HepG2 (cell line): ENCODE results near the gene TMUB1. TPM values are rescaled to one million over a fixed set of nuclear protein-coding genes. Genes with fewer than 3 reads are reported as not detected.

ENCODE experiments used
- ARNTL ChIP-seq: sonication (generic); formaldehyde crosslinking; IDR thresholded peaks from 2 replicates; pipeline ENCODE4 v1.4.0; 2020; ENCODE audit warnings: mild to moderate bottlenecking, missing genetic modification reagents
- BHLHE40 ChIP-seq: IDR thresholded peaks from 2 replicates; pipeline ENCODE4 v1.6.1; 2011; ENCODE audit warnings: low read length, improper control_type of control experiment
- CBX1 ChIP-seq: IDR thresholded peaks from one replicate; pipeline ENCODE4 v1.6.1; 2016; ENCODE audit warnings: antibody characterized with exemption, low read depth
- CENPT ChIP-seq: sonication (generic); formaldehyde crosslinking; IDR thresholded peaks from 2 replicates; pipeline ENCODE4 v1.8.0; 2022; ENCODE audit warnings: low read depth, mild to moderate bottlenecking, moderate library complexity, missing genetic modification reagents
- ELF1 ChIP-seq: sonication (generic); formaldehyde crosslinking; IDR thresholded peaks from 2 replicates; pipeline ENCODE4 v1.4.0; 2020; ENCODE audit warnings: missing genetic modification reagents
- GFI1 ChIP-seq: sonication (generic); formaldehyde crosslinking; IDR thresholded peaks from 2 replicates; pipeline ENCODE4 v1.5.0; 2020; ENCODE audit warnings: missing genetic modification reagents, mild to moderate bottlenecking, borderline replicate concordance
- KDM2A ChIP-seq: sonication (generic); formaldehyde crosslinking; IDR thresholded peaks from 2 replicates; pipeline ENCODE4 v1.4.0; 2020; ENCODE audit warnings: low read depth, missing genetic modification reagents, borderline replicate concordance
- MTF2 ChIP-seq: sonication (generic); formaldehyde crosslinking; IDR thresholded peaks from 2 replicates; pipeline ENCODE4 v1.5.0; 2020; ENCODE audit warnings: missing genetic modification reagents, borderline replicate concordance
- PAX8 ChIP-seq: sonication (generic); formaldehyde crosslinking; IDR thresholded peaks from 2 replicates; pipeline ENCODE4 v1.8.0; 2022; ENCODE audit warnings: mild to moderate bottlenecking, missing genetic modification reagents, borderline replicate concordance
- PHF21A ChIP-seq: sonication (generic); formaldehyde crosslinking; IDR thresholded peaks from 2 replicates; pipeline ENCODE4 v1.5.0; 2020; ENCODE audit warnings: mild to moderate bottlenecking, missing genetic modification reagents
- ZNF143 ChIP-seq: sonication (generic); formaldehyde crosslinking; IDR thresholded peaks from 2 replicates; pipeline ENCODE4 v1.4.0; 2020; ENCODE audit warnings: missing genetic modification reagents
- ZNF547 ChIP-seq: sonication (generic); formaldehyde crosslinking; IDR thresholded peaks from 2 replicates; pipeline ENCODE4 v1.5.1; 2020; ENCODE audit warnings: mild to moderate bottlenecking, missing genetic modification reagents
- ZNF577 ChIP-seq: sonication (generic); formaldehyde crosslinking; IDR thresholded peaks from 2 replicates; pipeline ENCODE4 v1.4.0; 2020; ENCODE audit warnings: mild to moderate bottlenecking, low read depth, missing genetic modification reagents, borderline replicate concordance
- ZNF605 ChIP-seq: sonication (generic); formaldehyde crosslinking; IDR thresholded peaks from 2 replicates; pipeline ENCODE4 v1.8.0; 2022; ENCODE audit warnings: mild to moderate bottlenecking, missing genetic modification reagents
- ZNF607 ChIP-seq: sonication (generic); formaldehyde crosslinking; IDR thresholded peaks from 2 replicates; pipeline ENCODE4 v1.5.1; 2020; ENCODE audit warnings: missing genetic modification reagents, mild to moderate bottlenecking, borderline replicate concordance
- ZNF639 ChIP-seq: conservative IDR thresholded peaks from 2 replicates; pipeline ENCODE4 v1.6.1; 2018; ENCODE audit warnings: missing genetic modification reagents
- ZNF691 ChIP-seq: sonication (generic); formaldehyde crosslinking; IDR thresholded peaks from 2 replicates; pipeline ENCODE4 v1.4.0; 2020; ENCODE audit warnings: missing genetic modification reagents, low read depth, mild to moderate bottlenecking, borderline replicate concordance
- polyA plus RNA-seq, 8 experiments: library from polyadenylated mRNA; depleted of rRNA in 3 of 8; stranded (reverse) in 7 of 8; unstranded in 1 of 8; fragments of >200 nt; fragmentation: Illumina TruSeq in 4 of 8; extraction: Trizol in 4 of 8; gene quantifications; 2 replicates each; pipeline versions ENCODE4 v1.2.1 to v1.2.3, GENCODE V29; 2011 to 2016; ENCODE audit warnings: low read depth in 4 of 8, missing spikeins in 1 of 8, mixed read lengths in 1 of 8; ENCODE audit not compliant: insufficient read depth in 1 of 8
- total RNA-seq, 5 experiments: library from RNA; depleted of rRNA; stranded (reverse); fragments of >200 nt; fragmentation: Illumina TruSeq; extraction: Trizol; gene quantifications; 2 replicates each; pipeline ENCODE4 v1.2.3, GENCODE V29; 2016; ENCODE audit warnings: low read depth in 1 of 5
- TF ChIP-seq, protein P1 (sequence below): sonication (generic); formaldehyde crosslinking; IDR thresholded peaks from 2 replicates; pipeline ENCODE4 v1.4.0; 2020; ENCODE audit warnings: missing genetic modification reagents, borderline replicate concordance
- TF ChIP-seq, protein P2 (sequence below): sonication (generic); formaldehyde crosslinking; IDR thresholded peaks from 2 replicates; pipeline ENCODE4 v1.5.0; 2020; ENCODE audit warnings: mild to moderate bottlenecking, missing genetic modification reagents

Gene TMUB1
- total and polyA plus RNA-seq, 2 of the 13 experiments (the other 11 are each of a cell fraction or from before 2014, with no cell fraction given): 44.8 to 51.6 TPM

GRCh38 chr7:151083071-151083823 is at the start of gene TMUB1 (continued):
- TF ChIP-seq, protein P1, sequence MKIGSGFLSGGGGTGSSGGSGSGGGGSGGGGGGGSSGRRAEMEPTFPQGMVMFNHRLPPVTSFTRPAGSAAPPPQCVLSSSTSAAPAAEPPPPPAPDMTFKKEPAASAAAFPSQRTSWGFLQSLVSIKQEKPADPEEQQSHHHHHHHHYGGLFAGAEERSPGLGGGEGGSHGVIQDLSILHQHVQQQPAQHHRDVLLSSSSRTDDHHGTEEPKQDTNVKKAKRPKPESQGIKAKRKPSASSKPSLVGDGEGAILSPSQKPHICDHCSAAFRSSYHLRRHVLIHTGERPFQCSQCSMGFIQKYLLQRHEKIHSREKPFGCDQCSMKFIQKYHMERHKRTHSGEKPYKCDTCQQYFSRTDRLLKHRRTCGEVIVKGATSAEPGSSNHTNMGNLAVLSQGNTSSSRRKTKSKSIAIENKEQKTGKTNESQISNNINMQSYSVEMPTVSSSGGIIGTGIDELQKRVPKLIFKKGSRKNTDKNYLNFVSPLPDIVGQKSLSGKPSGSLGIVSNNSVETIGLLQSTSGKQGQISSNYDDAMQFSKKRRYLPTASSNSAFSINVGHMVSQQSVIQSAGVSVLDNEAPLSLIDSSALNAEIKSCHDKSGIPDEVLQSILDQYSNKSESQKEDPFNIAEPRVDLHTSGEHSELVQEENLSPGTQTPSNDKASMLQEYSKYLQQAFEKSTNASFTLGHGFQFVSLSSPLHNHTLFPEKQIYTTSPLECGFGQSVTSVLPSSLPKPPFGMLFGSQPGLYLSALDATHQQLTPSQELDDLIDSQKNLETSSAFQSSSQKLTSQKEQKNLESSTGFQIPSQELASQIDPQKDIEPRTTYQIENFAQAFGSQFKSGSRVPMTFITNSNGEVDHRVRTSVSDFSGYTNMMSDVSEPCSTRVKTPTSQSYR (CRISPR knock-in tag): 0 out of 2 replicates have a peak, but pooled peaks have one; percentile 43
- TF ChIP-seq ZNF143 (CRISPR knock-in tag) (peak; percentile 90), ZNF607 (CRISPR knock-in tag) (no peak), BHLHE40 (no peak), GFI1 (CRISPR knock-in tag) (peak; percentile 13; the same call in 1 of the 2 replicates), ZNF605 (CRISPR knock-in tag) (no peak), CBX1 (no peak), KDM2A (CRISPR knock-in tag) (no peak; the same call in 1 of the 2 replicates), MTF2 (CRISPR knock-in tag) (no peak), PAX8 (CRISPR knock-in tag) (no peak), ZNF577 (CRISPR knock-in tag) (no peak), ZNF691 (CRISPR knock-in tag) (peak; percentile 55; the same call in 1 of the 2 replicates), ELF1 (CRISPR knock-in tag) (peak; percentile 83), ARNTL (CRISPR knock-in tag) (peak; percentile 71; the same call in 1 of the 2 replicates), ZNF547 (CRISPR knock-in tag) (0 out of 2 replicates have a peak, but pooled peaks have one; percentile 52), PHF21A (CRISPR knock-in tag) (no peak), CENPT (CRISPR knock-in tag) (no peak), ZNF639 (CRISPR knock-in tag) (no peak; the same call in 1 of the 2 replicates)
- TF ChIP-seq, protein P2, sequence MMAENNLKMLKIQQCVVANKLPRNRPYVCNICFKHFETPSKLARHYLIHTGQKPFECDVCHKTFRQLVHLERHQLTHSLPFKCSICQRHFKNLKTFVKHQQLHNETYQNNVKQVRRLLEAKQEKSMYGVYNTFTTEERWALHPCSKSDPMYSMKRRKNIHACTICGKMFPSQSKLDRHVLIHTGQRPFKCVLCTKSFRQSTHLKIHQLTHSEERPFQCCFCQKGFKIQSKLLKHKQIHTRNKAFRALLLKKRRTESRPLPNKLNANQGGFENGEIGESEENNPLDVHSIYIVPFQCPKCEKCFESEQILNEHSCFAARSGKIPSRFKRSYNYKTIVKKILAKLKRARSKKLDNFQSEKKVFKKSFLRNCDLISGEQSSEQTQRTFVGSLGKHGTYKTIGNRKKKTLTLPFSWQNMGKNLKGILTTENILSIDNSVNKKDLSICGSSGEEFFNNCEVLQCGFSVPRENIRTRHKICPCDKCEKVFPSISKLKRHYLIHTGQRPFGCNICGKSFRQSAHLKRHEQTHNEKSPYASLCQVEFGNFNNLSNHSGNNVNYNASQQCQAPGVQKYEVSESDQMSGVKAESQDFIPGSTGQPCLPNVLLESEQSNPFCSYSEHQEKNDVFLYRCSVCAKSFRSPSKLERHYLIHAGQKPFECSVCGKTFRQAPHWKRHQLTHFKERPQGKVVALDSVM (CRISPR knock-in tag): peak; percentile 20; the same call in 1 of the 2 replicates
